PFSK-1 (cell line): Measurements from ENCODE around the gene SAMSN1.

Source experiments
- FOXP2 ChIP-seq: optimal IDR thresholded peaks from 2 replicates; pipeline ENCODE3; 2011; ENCODE audit warnings: borderline replicate concordance, control low read depth, inconsistent platforms; ENCODE audit not compliant: insufficient read depth; ENCODE audit errors: extremely low read length, extremely low read depth
- POLR2AphosphoS5 ChIP-seq: IDR thresholded peaks from 2 replicates; pipeline ENCODE4 v1.6.1; 2012; ENCODE audit warnings: low read depth, mild to moderate bottlenecking, control low read depth, low read length, moderate library complexity
- REST ChIP-seq, 2 experiments: IDR thresholded peaks; 2 replicates each; pipeline versions ENCODE4 v1.6.1 to v1.8.0; 2011 to 2012; ENCODE audit warnings: low read depth in 2 of 2, low read length in 2 of 2, control low read depth in 1 of 2, inconsistent platforms in 1 of 2, mild to moderate bottlenecking in 1 of 2, moderate library complexity in 1 of 2; ENCODE audit not compliant: insufficient read depth in 1 of 2
- SIN3A ChIP-seq: IDR thresholded peaks from 2 replicates; pipeline ENCODE4 v1.6.1; 2012; ENCODE audit warnings: mild to moderate bottlenecking, low read length, moderate library complexity, borderline replicate concordance; ENCODE audit not compliant: insufficient read depth
- TAF1 ChIP-seq: IDR thresholded peaks from 2 replicates; pipeline ENCODE4 v1.6.1; 2012; ENCODE audit warnings: low read length, control low read depth, borderline replicate concordance; ENCODE audit not compliant: insufficient read depth

The SAMSN1 gene

GRCh38 chr21:14541841-14542490 is 4.1 kb downstream of the SAMSN1 start:
- no peak for TF ChIP-seq POLR2AphosphoS5
- no peak for TF ChIP-seq TAF1
- no peak for TF ChIP-seq FOXP2
- no peak for TF ChIP-seq REST (IDR thresholded peaks at IDR 0.05; ENCODE audit: insufficient read depth in 1 of 2, low read depth in 2 of 2, low read length in 2 of 2)
- no peak for TF ChIP-seq SIN3A

- TF ChIP-seq TAF1 (no peak), SIN3A (no peak), REST (IDR thresholded peaks at IDR 0.05; ENCODE audit: insufficient read depth in 1 of 2, low read depth in 2 of 2, low read length in 2 of 2) (no peak), POLR2AphosphoS5 (no peak), FOXP2 (no peak)
Measured at GRCh38 chr21:14538483-14538882, 7.6 kb downstream of the SAMSN1 start.

DNA sequence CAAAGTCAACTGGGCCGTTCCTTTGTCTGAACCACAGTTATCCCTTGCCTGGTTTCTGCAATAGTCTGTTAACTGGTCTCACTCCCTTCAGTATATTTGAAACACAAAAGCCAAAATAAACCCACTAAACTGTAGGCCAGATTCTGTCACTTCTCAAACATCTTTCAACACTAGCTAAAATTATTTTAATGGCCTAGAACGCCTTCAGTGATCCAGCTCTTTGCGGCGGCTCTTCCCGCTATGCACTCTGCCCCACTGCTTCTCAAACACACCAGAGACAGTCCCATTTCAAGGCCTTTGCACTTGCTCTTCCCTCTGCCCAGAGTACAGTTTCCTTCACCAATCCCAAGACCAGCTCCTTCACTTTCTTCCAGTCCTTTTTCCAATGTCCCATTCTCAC is 9.2 kb downstream of the SAMSN1 start:
- TF ChIP-seq SIN3A (no peak), FOXP2 (no peak), TAF1 (no peak), POLR2AphosphoS5 (no peak), REST (IDR thresholded peaks at IDR 0.05; ENCODE audit: insufficient read depth in 1 of 2, low read depth in 2 of 2, low read length in 2 of 2) (no peak)

DNA sequence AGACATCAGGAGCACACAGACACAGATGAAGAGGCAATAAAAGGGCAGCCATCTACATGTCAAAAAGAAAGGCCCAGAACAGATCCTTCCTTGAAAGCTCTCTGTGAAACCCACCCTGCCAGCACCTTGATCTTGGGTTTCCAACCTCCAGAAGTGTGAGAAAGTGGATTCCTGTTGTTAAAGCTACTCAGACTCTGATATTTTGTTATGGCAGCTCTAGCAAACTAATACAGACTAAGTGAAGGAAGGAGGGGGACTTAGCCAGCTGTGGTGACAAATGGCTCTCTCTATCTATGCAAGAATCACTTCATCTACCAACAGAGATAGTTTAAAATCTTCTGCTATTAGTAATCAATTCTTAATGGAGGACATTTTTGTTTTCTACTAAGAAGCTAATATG is 10.4 kb downstream of the SAMSN1 start:
- no peak for TF ChIP-seq TAF1
- no peak for TF ChIP-seq FOXP2
- TF ChIP-seq REST (IDR thresholded peaks at IDR 0.05; ENCODE audit: insufficient read depth in 1 of 2, low read depth in 2 of 2, low read length in 2 of 2) = no peak
- TF ChIP-seq POLR2AphosphoS5 = no peak
- no peak for TF ChIP-seq SIN3A
